HFFc6 (cell line): ENCODE results near the gene FMN1. TPM values are rescaled to one million over a fixed set of nuclear protein-coding genes. Genes with fewer than 3 reads are reported as not detected.

ENCODE experiments used
- DNase-seq: peaks from one replicate; pipeline ENCODE4 v3.0.0-alpha.2; 2018
- H3K27ac Mint-ChIP-seq: 2 replicates; pipeline ENCODE4 v1.8.0; 2020; ENCODE audit warnings: mild to moderate bottlenecking, mixed read lengths
- H3K27me3 Mint-ChIP-seq: 2 replicates; pipeline ENCODE4 v1.8.0; 2021; ENCODE audit warnings: mild to moderate bottlenecking, moderate library complexity, mixed read lengths; ENCODE audit not compliant: insufficient read depth
- H3K36me3 Mint-ChIP-seq: 2 replicates; pipeline ENCODE4 v1.8.0; 2021; ENCODE audit warnings: low read depth, mixed read lengths
- H3K4me1 Mint-ChIP-seq: 2 replicates; pipeline ENCODE4 v1.8.0; 2020; ENCODE audit warnings: low read depth, mixed read lengths
- H3K4me3 Mint-ChIP-seq: 2 replicates; pipeline ENCODE4 v1.8.0; 2020; ENCODE audit warnings: mild to moderate bottlenecking, moderate library complexity, mixed read lengths
- H3K9me3 Mint-ChIP-seq: 2 replicates; pipeline ENCODE4 v1.8.0; 2020; ENCODE audit warnings: mild to moderate bottlenecking, mixed read lengths
- CTCF ChIP-seq: fragments of 200-600 bp; sonication (generic); IDR thresholded peaks from 2 replicates; pipeline ENCODE4 v1.5.0; 2021; ENCODE audit warnings: antibody characterized with exemption, mild to moderate bottlenecking
- long read RNA-seq: library from polyadenylated mRNA; unstranded; transcript quantifications from one replicate; pipeline ENCODE4 v2.0.0, GENCODE V29; 2019
- total RNA-seq, 6 experiments: library from RNA; stranded (reverse); fragmentation: NEBNext Ultra II Directional; extraction: Animal tissue kit (Norgen Biotek cat#: 25700); gene quantifications; 2 replicates in 1 of 6; 3 replicates in 5 of 6; pipeline ENCODE4 v1.2.3, GENCODE V29; 2021

Gene FMN1
- total RNA-seq: 10 to 100 TPM in 4 of 6 experiments, 1 to 10 TPM in 2; 8.3 to 14.0 (median 12.6) TPM
- long read RNA-seq, full-length matches to known transcripts: 2 of 13 reads
- long read RNA-seq, partial matches to known transcripts: 7 of 13 reads
- long read RNA-seq, other reads (novel, unspliced or antisense): 4 of 13 reads

GRCh38 chr15:33194704-33195670, at the start of gene FMN1:
FMN1 (minus strand) TSS chr15:33194714; CDS start chr15:33154914, 39,800 bp downstream.
- peak; percentile 85 for DNase-seq
- H3K4me1 Mint-ChIP-seq: peaks cover 14% of the 10 kb centered on the region; the same call in 1 of the 2 replicates
- peak within 1 kb of the TSS; percentile 33; the same call in 1 of the 2 replicates for H3K27ac Mint-ChIP-seq
- H3K27me3 Mint-ChIP-seq: peaks cover 23% of the 10 kb centered on the region
- no peak for TF ChIP-seq CTCF
- H3K4me3 Mint-ChIP-seq: peak within 1 kb of the TSS; percentile 88
- H3K9me3 Mint-ChIP-seq: no peaks in the 10 kb centered on the region
- H3K36me3 Mint-ChIP-seq: no peaks in the 10 kb centered on the region

- TF ChIP-seq CTCF: no peak
- Mint-ChIP-seq H3K4me1 (peaks cover 38% of the 10 kb centered on the region), H3K27ac (no peak overlapping the region), H3K36me3 (no peaks in the 10 kb centered on the region), H3K27me3 (peaks cover 19% of the 10 kb centered on the region), H3K9me3 (no peaks in the 10 kb centered on the region), H3K4me3 (no peak overlapping the region)
- peak; percentile 69 for DNase-seq
Observed at GRCh38 chr15:33243869-33244268, 49.4 kb upstream of the FMN1 start.

- no peaks in the 10 kb centered on the region for H3K36me3 Mint-ChIP-seq
- peaks cover 38% of the 10 kb centered on the region for H3K4me1 Mint-ChIP-seq
- DNase-seq: no peak
- H3K9me3 Mint-ChIP-seq: no peaks in the 10 kb centered on the region
- no peak overlapping the region for H3K27ac Mint-ChIP-seq
- H3K27me3 Mint-ChIP-seq: peaks cover 14% of the 10 kb centered on the region
- TF ChIP-seq CTCF: no peak
- H3K4me3 Mint-ChIP-seq: no peak overlapping the region
Observed at GRCh38 chr15:33243393-33243792, 48.9 kb upstream of the FMN1 start.

- Mint-ChIP-seq H3K36me3 (no peaks in the 10 kb centered on the region), H3K27me3 (peaks cover 13% of the 10 kb centered on the region), H3K9me3 (no peaks in the 10 kb centered on the region), H3K4me1 (peaks cover 38% of the 10 kb centered on the region), H3K27ac (peak overlapping the region; percentile 79), H3K4me3 (no peak overlapping the region)
- peak; percentile 15 for DNase-seq
- peak; percentile 80 for TF ChIP-seq CTCF
Observed at GRCh38 chr15:33242669-33243191, 48.2 kb upstream of the FMN1 start.

- Mint-ChIP-seq H3K36me3 (no peaks in the 10 kb centered on the region), H3K27me3 (peaks cover 13% of the 10 kb centered on the region), H3K4me3 (no peak overlapping the region), H3K9me3 (no peaks in the 10 kb centered on the region), H3K27ac (peak overlapping the region; percentile 79), H3K4me1 (peaks cover 38% of the 10 kb centered on the region)
- TF ChIP-seq CTCF: no peak
- DNase-seq: peak; percentile 74
Observed at GRCh38 chr15:33242165-33242564, 47.7 kb upstream of the FMN1 start.
